DND-41 (cell line): ENCODE data around the gene NIPAL3.

Source experiments
- EZH2 ChIP-seq: IDR thresholded peaks from 3 replicates; pipeline ENCODE4 v1.6.1; 2012; ENCODE audit warnings: borderline replicate concordance, low read depth, mild to moderate bottlenecking, moderate library complexity, low read length, inconsistent platforms; ENCODE audit not compliant: severe bottlenecking
- TF ChIP-seq, protein P1 (sequence below): IDR thresholded peaks from 2 replicates; pipeline ENCODE4 v1.5.1; 2012; ENCODE audit warnings: borderline replicate concordance, low read length, moderate library complexity, mild to moderate bottlenecking; ENCODE audit not compliant: poor library complexity, severe bottlenecking; ENCODE audit errors: extremely low read depth

DNA sequence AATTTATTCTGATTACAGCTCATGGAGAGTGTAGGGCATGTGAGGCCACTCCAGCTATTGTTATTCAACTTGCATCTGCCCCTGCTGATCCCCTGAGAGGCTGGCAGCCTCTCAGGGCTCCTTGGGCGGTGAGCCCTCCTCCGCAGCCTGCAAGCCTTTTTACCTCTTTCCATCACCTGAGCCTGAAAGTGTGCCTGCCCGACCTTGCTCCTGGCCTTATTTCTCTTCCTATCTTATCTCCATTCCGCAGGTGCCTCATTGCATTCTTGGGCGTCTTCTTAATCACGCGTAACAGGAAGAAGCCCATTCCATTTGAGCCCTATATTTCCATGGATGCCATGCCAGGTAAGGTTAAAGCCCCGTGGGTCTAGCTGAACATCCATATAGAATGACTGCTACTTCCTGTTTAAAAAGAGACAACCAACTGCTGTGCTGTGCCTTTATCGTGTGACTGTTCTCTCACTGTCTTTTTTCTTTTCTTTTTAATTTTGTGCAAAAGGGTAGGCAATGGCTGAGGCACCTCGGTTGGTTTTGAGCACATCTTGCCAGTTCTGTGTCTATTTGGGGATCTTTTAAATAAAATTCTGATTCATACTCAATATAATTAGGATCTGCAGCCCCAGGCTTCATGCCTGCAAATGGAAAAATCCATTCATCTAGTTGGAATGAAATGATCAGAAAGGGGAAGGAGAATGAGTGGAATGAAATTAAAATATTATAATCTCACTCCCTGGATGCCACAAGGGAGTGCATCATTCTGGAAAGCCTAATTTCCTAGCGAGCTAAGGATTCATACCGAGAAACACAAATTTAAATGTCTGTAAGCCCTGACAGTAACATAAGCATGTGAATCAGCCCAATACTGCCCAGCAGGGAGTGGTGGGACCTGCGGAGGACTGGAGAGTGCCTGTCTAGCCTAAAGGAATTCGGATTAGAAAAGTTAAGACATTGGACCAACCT, 48.5 kb downstream of the NIPAL3 start:
- TF ChIP-seq, protein P1, sequence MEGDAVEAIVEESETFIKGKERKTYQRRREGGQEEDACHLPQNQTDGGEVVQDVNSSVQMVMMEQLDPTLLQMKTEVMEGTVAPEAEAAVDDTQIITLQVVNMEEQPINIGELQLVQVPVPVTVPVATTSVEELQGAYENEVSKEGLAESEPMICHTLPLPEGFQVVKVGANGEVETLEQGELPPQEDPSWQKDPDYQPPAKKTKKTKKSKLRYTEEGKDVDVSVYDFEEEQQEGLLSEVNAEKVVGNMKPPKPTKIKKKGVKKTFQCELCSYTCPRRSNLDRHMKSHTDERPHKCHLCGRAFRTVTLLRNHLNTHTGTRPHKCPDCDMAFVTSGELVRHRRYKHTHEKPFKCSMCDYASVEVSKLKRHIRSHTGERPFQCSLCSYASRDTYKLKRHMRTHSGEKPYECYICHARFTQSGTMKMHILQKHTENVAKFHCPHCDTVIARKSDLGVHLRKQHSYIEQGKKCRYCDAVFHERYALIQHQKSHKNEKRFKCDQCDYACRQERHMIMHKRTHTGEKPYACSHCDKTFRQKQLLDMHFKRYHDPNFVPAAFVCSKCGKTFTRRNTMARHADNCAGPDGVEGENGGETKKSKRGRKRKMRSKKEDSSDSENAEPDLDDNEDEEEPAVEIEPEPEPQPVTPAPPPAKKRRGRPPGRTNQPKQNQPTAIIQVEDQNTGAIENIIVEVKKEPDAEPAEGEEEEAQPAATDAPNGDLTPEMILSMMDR, result no peak
- no peak for TF ChIP-seq EZH2
